Muscle of arm (tissue), 12 donors: ENCODE measurements around the gene TEAD2. TPM values are rescaled to one million over a fixed set of nuclear protein-coding genes. Genes with fewer than 3 reads are reported as not detected.
"Not testable (repeated sequence)": the region's sequence is repeated elsewhere in the genome, so short reads cannot be mapped to it uniquely, and the experiment has no call there.

Experiments used
- DNase-seq: peaks from one replicate; pipeline ENCODE4 v3.0.0-alpha.2; 2013
- polyA plus RNA-seq, 12 donors: library from polyadenylated mRNA; unstranded; fragments of 120-200 nt; gene quantifications; one replicate each; pipeline ENCODE4 v1.2.1, GENCODE V29; 2013; ENCODE audit not compliant: insufficient read length in 12 of 12

The TEAD2 gene
- polyA plus RNA-seq, 12 donors, result 46.6 to 107 (median 62.5) TPM; not detected in 1

DNA sequence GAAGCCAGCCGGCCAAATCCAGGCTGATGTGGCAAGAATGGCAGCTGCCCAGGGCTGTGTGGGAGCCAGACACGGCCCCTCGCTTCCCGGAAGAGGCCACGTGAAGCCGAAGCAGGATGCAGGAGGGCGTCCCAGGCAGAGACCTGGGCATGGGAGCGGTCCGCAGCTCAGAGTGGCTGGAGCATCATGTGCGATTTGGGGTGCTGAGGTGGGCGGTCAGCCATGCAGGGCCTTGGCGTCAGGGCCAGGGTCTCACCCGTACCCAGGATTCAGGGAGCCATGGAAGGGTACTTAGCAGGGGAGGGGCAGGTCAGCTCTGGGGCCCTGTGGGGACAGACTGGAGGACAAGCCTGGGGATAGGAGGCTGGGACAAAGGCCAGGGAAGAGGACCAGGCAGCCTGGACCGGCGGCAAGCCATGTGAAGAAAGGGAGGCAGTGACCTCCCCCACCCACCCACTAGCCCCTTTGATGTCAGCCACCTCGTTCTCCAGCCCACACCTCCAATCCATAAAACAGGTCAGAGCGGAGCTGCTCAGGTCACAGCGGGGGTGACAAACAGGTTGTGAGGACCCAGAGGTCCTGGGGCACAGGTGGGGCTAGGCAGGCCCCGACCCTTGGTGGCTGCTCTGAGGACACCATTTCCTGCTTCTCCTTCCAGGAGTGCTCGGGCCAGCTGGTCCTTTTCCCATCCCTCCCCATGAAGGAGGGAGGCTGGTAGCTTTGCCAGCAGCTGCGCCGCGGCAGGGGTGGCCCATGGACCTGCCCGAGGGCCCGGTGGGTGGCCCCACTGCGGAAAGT is 28.1 kb upstream of the TEAD2 start:
- no peak for DNase-seq

DNA sequence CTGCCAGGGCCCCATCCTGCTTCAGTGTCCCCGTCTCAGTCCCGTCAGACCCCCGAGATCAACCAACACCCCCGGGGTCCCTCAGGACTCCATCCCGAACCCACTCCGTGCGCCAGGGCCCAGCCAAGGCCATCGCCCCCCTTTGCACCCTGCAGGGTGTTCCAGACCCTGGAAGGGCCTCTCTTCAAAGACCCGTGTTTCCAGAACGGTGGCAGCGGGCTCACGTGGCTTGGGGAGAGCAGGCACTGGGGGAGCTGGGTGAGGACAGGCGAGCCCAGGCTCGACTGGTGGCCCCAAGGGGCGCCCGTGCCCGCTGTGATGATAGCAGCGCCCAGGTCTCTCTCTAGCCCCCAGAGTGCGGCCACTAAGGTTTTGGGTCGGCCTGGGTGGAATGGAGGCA is 27.2 kb upstream of the TEAD2 start:
- DNase-seq, result no peak

DNA sequence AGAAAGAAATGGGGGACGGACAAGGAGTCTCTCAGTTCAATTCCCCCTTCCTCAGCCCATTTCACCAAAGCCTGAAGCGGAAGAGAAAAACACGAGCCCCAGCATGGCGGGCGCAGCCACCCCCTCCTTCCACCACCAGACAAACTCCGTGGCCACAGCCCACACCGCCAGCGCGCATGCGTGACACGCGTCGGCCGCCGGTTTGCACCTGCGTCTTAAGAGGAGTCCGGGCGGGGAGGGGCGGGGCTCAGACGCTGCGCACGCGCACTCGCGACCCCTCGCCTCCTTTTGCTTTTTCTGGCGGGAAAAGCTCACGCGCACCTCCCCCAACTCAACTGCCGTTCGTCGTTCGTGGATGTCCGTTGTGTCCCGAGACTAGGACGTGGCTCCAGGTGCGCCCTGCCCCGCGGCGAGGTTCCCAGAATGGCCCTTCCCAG is 25.7 kb upstream of the TEAD2 start, which contains the start of gene KASH5:
Gene KASH5, plus strand, starts transcription at position 314 of the 437 bp plus-strand sequence. CDS start 2,635 bp downstream, outside the sequence.
- peak; percentile 38 for DNase-seq

DNA sequence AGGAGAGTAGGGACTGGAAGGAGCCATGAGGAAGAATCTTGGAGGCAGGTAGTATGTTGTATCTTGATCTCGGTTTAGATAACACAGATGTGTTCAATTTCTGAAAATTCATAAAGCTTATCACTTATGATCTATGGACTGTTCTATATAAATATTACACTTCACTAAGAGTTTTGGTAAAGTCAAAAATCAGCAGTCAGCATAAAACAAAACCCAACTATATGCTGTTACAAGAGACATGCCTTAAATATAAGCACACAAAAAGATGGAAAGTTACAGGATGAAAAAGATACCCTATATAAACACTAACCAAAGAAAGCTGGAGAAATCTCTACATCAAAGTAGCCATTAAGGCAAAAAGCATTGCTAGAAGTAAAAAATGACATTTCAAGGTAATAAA is 21.4 kb upstream of the TEAD2 start:
- DNase-seq, result no peak

DNA sequence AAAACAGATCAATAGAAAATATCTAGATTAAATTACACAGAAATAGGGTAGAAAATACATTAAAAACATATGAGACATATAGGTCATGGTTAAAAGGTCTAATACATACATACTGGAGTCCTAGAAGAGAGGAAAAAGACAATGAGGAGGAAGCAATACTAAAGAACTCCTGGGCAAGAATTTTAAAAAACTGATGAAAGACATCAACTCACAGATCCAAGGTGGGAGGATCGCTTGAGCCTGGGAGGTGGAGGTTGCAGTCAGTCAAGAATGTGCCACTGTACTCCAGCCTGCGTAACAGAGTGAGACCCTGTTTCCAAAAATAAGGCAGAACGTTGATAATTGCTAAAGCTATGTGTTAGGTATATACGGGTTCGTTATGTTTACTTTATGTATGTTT is 20.4 kb upstream of the TEAD2 start:
- no peak for DNase-seq

DNA sequence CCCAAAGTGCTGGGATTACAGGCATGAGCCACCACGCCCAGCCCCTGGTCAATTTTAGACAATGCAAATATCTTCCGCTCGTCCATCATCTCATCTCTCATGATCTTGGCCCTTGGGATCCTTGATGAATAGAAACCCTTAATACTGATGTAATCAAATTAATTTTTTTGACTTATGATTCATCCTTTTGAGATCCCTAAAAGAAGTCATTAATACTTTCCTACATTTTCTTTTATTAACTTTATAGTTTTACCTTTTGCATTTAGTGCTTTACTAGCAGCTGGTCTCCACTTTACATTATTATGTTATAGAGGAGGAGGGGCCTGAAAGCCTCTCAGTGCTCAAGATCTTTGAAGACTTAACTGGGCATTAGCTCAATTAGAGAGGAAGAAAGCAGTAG is 18.2 kb upstream of the TEAD2 start:
- DNase-seq, result no peak

DNA sequence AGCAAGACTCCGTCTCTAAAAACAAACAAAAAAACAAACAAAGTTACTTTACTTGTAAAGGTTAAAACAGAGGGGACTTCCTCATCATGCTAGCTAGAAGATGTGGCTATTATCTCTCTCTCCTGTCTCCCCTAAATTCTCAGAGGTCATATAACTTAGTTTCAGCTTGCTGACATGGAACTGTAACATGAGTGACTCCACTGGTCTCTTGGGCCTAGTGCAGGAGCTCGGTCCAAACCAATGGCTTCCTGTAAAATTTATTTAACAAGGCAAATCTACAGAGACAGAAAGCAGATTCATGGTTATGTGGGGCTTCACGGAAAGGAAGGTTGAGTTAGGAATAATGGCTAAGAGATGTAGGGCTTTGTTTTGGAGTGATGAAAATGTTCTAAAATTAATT is 16.3 kb upstream of the TEAD2 start:
- DNase-seq, result no peak

DNA sequence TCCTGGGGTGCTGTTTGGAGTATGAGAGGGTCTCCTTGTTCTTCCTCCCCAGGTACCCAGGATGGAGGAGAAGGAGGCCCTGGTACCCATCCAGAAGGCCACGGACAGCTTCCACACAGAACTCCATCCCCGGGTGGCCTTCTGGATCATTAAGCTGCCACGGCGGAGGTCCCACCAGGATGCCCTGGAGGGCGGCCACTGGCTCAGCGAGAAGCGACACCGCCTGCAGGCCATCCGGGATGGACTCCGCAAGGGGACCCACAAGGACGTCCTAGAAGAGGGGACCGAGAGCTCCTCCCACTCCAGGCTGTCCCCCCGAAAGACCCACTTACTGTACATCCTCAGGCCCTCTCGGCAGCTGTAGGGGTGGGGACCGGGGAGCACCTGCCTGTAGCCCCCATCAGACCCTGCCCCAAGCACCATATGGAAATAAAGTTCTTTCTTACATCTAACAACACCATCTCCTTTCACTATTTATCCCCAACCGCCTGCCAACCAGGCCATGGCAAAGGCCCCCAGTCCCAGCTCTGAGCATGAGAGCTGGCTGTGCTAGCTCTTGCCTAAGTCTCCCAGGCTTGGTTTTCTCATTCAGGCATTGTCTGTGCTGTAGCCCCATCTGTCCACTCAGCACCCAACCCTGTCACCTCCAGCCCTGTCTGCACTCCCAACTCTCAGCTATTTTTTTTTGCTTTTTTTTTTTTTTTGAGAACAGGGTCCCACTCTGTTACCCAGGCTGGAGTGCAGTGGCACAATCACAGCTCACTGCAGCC is 12.6 kb upstream of the TEAD2 start:
- no peak for DNase-seq

DNA sequence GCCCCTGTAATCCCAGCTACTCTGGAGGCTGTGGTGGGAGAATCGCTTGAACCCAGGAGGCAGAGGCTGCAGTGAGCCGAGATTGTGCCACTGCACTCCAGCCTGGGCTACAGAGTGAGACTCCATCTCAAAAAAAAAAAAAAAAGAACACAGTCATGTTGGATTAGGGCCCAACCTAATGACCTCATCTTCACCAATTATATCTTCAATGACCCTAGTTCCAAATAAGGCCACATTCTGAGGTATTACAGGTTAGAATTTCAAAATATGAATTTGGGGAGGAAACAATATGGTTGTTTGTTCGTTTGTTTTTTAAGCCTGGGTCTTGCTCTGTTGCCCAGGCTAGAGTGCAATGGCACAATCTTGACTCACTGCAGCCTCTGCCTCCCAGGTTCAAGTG is 11.0 kb upstream of the TEAD2 start:
- not testable (repeated sequence) for DNase-seq

DNA sequence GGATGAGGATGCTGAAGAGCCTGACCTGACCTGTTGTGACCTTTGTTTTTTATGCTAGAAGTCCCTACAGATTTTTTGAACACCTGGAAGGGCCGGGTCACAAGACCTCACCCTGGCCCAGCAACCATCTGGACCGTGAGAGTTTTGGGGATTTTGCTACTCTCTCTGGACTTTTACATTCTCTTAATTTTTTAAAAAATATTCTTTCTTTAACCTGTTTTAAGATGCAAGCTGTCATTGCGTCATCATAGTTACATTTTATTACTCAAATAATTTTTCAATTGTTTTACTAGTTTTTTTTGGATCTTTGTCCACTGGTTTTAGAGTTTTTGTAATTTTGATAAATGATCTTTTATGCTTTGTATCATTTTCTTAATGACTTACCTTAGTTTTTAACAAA is 9.0 kb upstream of the TEAD2 start:
- DNase-seq, result no peak

DNA sequence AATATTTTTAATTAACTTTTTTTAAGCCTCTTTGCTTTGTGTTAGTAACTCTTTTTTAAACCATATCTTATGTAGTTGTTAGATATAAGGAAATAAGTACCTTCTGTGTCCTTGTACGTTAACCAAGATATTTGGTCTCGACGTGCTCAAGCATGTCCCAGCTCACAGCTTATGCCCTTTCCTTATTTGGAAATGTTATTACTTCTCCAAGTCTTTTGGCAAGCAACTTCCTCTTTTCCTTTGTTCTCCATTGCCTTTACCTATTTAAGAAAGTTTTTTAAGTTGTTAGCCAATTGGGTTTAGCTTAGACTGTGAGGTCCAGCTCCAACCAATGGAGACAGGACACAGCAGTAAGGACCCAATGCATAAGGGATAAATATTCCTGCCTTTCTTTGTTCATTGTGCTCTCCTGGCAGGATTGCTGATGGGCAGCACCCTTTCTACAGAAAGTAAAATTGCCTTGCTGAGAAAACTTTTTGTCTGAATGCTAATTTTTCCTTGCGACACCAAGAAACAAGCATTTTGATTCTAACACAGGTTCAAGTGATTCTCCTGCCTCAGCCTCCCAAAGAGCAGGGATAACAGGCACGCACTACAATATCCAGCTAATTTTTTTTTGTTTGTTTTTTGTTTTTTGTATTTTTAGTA is 6.6 kb upstream of the TEAD2 start:
- DNase-seq, result no peak

DNA sequence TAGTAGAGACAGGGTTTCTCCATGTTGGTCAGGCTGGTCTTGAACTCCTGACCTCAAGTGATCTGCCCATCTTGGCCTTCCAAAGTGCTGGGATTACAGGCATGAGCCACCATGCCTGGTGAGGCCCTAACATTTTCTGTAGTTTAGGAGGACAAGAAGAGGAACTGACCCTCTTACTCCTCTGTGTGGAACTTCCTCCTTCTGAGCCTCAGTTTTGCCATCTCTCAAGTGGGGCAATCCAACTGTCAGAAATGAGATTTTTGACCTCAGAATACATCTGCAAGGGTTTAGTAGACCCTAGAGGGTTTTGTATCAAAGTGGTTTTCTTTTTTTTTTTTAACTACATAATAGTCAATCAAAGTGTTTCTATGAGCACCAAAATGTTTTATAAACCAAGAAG is 3.9 kb upstream of the TEAD2 start:
- DNase-seq, result no peak

DNA sequence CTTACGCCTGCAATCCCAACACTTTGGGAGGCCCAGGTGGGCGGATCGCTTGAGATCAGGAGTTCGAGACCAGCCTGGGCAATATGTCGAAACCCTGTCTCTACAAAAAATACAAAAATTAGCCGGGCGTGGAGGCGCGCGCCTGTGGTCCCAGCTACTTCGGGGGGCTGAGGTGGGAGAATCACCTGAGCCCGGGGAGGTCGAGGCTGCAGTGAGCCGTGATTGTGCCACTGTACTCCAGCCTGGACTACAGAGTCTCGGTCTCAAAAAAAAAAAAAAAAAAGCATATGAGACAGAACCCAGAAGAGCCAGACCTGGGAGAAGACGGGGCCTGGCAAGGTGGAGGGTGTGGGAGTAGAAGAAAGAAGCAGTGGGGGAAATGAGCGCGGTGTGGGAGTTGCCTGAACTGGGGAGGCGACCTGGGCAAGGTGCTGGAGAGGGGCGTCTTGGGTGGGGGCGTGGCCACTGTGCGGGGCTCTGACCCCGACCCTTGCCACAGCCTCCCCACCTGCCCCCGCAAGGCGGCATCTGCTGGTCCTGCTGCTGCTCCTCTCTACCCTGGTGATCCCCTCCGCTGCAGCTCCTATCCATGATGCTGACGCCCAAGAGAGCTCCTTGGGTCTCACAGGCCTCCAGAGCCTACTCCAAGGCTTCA is 2.0 kb upstream of the TEAD2 start:
- DNase-seq, result no peak

DNA sequence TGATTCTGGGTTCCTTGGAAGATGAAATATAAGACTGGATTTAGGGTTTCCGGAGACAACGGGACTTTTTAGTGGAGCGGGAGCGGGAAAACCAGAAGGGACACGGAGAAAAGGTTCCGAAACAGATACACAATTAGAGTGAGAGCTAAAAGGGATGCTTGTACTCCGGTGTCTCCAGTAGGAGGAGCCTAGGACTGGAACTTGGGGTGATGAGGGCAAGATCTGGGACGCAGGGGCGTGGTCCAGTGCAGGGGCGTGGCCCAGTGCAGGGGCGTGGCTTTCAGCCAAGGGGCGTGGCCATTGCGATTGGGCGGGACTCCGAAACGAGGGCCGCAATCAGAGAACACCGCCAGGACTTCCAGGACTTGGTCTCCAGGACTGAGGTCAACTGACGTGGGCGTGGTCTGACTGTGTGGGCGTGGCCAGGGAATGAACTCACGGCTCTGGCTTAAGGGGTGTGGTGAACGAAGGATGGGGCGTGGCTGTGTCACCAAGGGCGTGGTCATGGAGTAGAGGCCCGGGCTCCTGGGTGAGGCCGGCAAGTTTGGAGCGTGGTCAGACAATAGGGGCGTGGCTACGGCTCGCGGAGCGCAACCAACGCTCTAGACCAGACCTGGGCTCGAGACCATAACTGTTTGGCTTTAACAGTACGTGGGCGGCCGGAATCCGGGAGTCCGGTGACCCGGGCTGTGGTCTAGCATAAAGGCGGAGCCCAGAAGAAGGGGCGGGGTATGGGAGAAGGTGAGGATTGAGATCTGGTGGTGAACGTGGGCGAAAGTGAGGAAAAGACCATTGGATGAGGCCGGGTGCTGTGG is 1.3 kb upstream of the TEAD2 start, which contains the start of gene DKKL1:
Gene DKKL1, plus strand, starts transcription at position 610 of the 815 bp plus-strand sequence. Its CDS starts 122 bp downstream, at position 732.
- DNase-seq, result peak; percentile 96

DNA sequence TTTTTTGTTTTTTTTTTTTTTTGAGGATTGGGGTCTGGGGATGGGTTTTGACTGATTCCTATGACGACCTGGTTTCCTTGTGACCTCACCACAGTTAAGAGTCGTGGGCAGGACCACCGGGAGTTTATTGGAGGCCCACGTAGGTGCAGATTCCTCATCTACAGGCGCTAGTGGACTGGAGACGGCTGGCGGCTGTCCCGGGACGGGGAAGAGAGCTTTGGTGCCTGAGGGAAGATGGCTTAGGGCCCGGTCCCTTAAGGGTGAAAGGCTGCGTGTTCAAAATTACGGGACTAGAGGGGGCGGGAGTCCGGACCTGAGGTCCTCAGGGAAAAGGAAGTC is 682 bp upstream of the TEAD2 start:
- DNase-seq, result no peak

DNA sequence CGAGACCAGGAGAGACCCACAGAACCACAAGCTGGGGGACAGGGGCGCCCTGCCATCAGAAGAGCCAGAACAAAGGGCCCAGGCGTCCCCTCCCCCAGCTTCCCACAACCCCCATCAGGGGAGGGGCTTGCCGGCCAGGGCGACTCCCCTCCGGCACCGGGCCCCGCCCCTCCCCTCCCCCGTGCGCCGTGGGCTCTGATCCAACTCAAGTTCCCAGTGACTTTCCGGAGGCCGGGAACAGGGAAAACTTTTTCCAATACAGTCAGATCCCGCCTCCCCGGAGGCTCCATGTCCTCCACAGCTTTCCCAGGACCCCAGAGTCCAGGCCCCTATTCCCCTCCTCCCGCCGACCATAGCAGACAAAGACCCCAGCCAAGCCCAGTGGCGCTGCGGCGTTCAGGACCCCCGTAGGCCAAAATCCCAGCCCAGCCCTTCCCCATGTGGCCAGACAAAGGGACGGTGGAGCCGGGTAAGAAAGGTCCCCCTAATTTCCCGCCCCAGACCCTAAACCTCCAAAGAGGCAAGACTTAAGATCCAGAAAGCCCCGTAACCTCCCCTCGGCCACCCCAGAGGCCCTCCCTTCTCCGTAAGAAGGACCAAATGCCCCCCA is 673 bp downstream of the TEAD2 start:
- peak; percentile 95 for DNase-seq

DNA sequence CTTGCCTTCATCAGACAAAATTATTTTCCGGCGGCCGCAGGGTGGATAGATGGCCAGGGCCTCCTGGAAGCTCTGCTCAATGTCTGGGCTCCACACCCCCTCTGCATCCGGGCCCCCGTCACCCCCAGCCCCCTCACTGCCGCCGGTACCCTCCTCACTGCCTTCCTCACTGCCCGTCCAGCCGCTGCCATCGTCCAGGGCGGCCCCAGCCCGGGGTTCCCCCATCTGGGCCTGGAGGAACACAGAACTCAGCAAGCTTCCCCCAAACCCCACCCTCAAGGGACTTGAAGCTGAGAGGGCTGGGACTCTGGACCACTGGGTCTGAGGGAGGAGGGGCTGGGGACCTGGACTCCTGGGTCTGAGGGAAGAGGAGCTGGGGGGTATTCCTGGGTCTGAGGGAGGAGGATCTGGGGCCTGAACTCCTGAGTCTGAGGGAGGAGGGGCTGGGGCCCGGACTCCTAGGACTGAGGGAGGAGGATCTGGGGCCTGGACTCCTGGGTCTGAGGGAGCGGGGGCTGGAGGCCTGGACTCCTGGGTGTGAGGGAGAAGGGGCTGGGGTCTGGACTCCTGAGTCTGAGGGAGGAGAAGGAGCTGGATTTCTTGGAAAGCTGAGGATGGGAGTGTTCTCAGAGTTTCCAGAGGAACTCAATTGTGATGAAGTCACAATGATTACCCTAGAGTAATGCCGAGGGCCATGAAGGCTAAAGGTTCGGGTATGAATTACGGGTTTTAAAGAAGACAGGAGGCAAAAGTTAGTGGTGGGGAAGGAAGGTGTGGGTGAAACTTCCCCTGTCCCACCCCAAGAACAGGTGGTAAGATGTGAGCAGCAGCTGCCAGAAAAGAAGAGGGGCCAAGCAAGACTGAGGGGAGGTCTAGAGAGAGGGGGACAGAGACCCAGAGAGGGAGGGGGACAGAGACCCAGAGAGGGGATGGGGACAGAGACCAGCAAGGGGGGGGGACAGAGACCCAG is 2.1 kb downstream of the TEAD2 start:
- no peak for DNase-seq

DNA sequence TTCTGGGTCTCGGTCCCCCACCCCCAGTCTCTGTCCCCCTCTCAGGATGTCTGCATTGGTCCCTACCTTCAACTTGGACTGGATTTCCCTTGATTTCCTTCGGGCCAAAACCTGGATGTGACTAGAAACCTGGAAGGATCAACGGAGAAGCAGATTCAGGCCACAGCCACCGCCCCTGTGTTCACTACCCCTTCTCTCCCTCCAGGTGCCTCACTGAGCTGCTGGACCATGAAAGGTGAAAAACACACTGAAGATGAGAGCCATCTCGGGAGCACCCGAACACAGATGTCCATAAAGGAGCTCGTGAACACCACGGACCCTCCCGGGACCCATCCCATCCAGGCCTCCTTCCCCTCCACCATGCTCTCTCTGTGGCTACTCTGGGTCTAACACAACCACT is 5.0 kb downstream of the TEAD2 start:
- no peak for DNase-seq

DNA sequence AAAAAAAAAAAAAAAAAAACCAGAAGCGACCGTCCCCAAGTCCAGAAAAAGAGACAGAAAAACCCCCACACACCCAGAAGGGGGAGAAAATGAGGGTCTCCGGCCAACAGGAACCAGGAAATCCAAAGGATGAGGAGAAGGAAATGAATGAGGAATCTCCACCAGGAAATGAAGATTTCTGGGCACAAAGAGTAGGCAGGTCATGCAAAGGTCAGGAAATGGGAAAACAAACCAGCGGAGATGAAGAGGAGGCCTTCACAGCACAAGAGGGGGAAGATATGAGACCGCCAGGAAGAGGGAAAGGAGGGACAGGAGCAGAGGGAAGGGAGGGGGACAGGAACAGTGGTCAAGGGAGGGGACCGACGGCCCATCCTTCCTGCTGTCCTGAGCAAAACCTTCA is 5.8 kb downstream of the TEAD2 start:
- DNase-seq, result no peak
